WERI-Rb-1 (cell line): ENCODE data around the gene PNPT1.

Source experiments
- DNase-seq: peaks from one replicate; pipeline ENCODE4 v3.0.0-alpha.2; 2020
- H3K27ac ChIP-seq: fragments of 250-450 bp; sonication (Bioruptor Pico); 2 replicates; pipeline ENCODE4 v1.5.1; 2020; ENCODE audit warnings: mild to moderate bottlenecking, moderate library complexity
- H3K27me3 ChIP-seq: fragments of 250-450 bp; sonication (Bioruptor Pico); 2 replicates; pipeline ENCODE4 v1.5.1; 2021; ENCODE audit warnings: mild to moderate bottlenecking, low read depth, moderate library complexity; ENCODE audit not compliant: insufficient read depth, severe bottlenecking
- H3K36me3 ChIP-seq: fragments of 250-450 bp; sonication (Bioruptor Pico); 2 replicates; pipeline ENCODE4 v1.5.1; 2020; ENCODE audit warnings: mild to moderate bottlenecking, moderate library complexity
- H3K4me3 ChIP-seq: 2 replicates; pipeline ENCODE4 v1.5.1; 2011; ENCODE audit warnings: low read depth, mild to moderate bottlenecking, control low read depth, low read length
- H3K9me3 ChIP-seq: fragments of 250-450 bp; sonication (Bioruptor Pico); 2 replicates; pipeline ENCODE4 v1.5.1; 2021; ENCODE audit warnings: mild to moderate bottlenecking, moderate library complexity; ENCODE audit not compliant: severe bottlenecking
- CTCF ChIP-seq: IDR thresholded peaks from 2 replicates; pipeline ENCODE4 v1.5.1; 2011; ENCODE audit warnings: low read depth, mild to moderate bottlenecking, control low read depth, inconsistent platforms, low read length

The PNPT1 gene

GRCh38 chr2:55636831-55637230 lies 56.8 kb downstream of the PNPT1 start:
- Histone ChIP-seq H3K27me3 (no peaks in the 10 kb centered on the region), H3K9me3 (no peaks in the 10 kb centered on the region), H3K36me3 (peaks cover 76% of the 10 kb centered on the region), H3K27ac (no peak overlapping the region), H3K4me3 (no peak overlapping the region)
- no peak for DNase-seq
- TF ChIP-seq CTCF: no peak

GRCh38 chr2:55628931-55629330 lies 64.7 kb downstream of the PNPT1 start:
- peaks cover 22% of the 10 kb centered on the region for H3K36me3 ChIP-seq
- no peak for TF ChIP-seq CTCF
- H3K27me3 ChIP-seq: no peaks in the 10 kb centered on the region
- DNase-seq: no peak
- H3K9me3 ChIP-seq: no peaks in the 10 kb centered on the region
- H3K27ac ChIP-seq: no peak overlapping the region
- H3K4me3 ChIP-seq: no peak overlapping the region

- H3K27me3 ChIP-seq: no peaks in the 10 kb centered on the region
- H3K27ac ChIP-seq: no peak overlapping the region
- DNase-seq: no peak
- TF ChIP-seq CTCF: no peak
- peaks cover 15% of the 10 kb centered on the region for H3K36me3 ChIP-seq
- no peak overlapping the region for H3K4me3 ChIP-seq
- no peaks in the 10 kb centered on the region for H3K9me3 ChIP-seq
These were observed 65.7 kb downstream of the PNPT1 start for GRCh38 chr2:55627915-55628314.

GRCh38 chr2:55621802-55622201 lies 71.8 kb downstream of the PNPT1 start:
- no peak for TF ChIP-seq CTCF
- Histone ChIP-seq H3K27me3 (no peaks in the 10 kb centered on the region), H3K4me3 (no peak overlapping the region), H3K9me3 (no peaks in the 10 kb centered on the region), H3K36me3 (peaks cover 9% of the 10 kb centered on the region), H3K27ac (no peak overlapping the region)
- no peak for DNase-seq

GRCh38 chr2:55620123-55620779 lies 73.4 kb downstream of the PNPT1 start:
- no peaks in the 10 kb centered on the region for H3K27me3 ChIP-seq
- peaks cover 12% of the 10 kb centered on the region for H3K36me3 ChIP-seq
- no peak overlapping the region for H3K4me3 ChIP-seq
- DNase-seq: peak; percentile 54
- H3K27ac ChIP-seq: no peak overlapping the region
- H3K9me3 ChIP-seq: no peaks in the 10 kb centered on the region
- peak; percentile 59 for TF ChIP-seq CTCF
